Tibial nerve (tissue), 4 donors: ENCODE data around the gene GSN. TPM values are rescaled to one million over a fixed set of nuclear protein-coding genes. Genes with fewer than 3 reads are reported as not detected.

Source experiments
- DNase-seq, 2 donors: peaks; one replicate each; pipeline ENCODE4 v3.0.0-alpha.2; 2019; ENCODE audit warnings: low spot score in 2 of 2
- H3K27ac ChIP-seq, 4 donors: fragments of 200-600 bp; sonication (generic) in 3 of 4; one replicate each; pipeline ENCODE4 v1.5.1; 2017 to 2019; ENCODE audit warnings: mild to moderate bottlenecking in 1 of 4
- H3K27me3 ChIP-seq, 2 donors: fragments of 200-600 bp; sonication (generic) in 1 of 2; one replicate each; pipeline versions ENCODE4 v1.5.1 to v1.6.0; 2017 to 2019
- H3K36me3 ChIP-seq, 3 donors: fragments of 200-600 bp; sonication (generic); one replicate each; pipeline ENCODE4 v1.5.1; 2018 to 2019
- H3K4me1 ChIP-seq, 4 donors: fragments of 200-600 bp; sonication (generic) in 3 of 4; one replicate each; pipeline ENCODE4 v1.5.1; 2017 to 2019
- H3K4me3 ChIP-seq, 4 donors: fragments of 200-600 bp; sonication (generic) in 3 of 4; one replicate each; pipeline ENCODE4 v1.5.1; 2017 to 2019; ENCODE audit warnings: mild to moderate bottlenecking in 1 of 4, moderate library complexity in 1 of 4
- H3K9me3 ChIP-seq, 4 donors: fragments of 200-600 bp; sonication (generic) in 3 of 4; one replicate each; pipeline ENCODE4 v1.5.1; 2017 to 2019
- CTCF ChIP-seq, 5 experiments: fragments of 200-600 bp in 3 of 5; fragments of 450-650 bp in 2 of 5; sonication (generic) in 3 of 5; IDR thresholded peaks; one replicate each; pipeline ENCODE4 v1.5.1; 2016 to 2019; ENCODE audit warnings: antibody characterized with exemption in 5 of 5, mild to moderate bottlenecking in 3 of 5, moderate library complexity in 2 of 5
- EP300 ChIP-seq, 2 donors: sonication (generic); formaldehyde crosslinking; IDR thresholded peaks; one replicate each; pipeline ENCODE4 v1.6.1; 2017; ENCODE audit warnings: antibody characterized with exemption in 2 of 2, mild to moderate bottlenecking in 1 of 2
- POLR2A ChIP-seq, 2 donors: fragments of 450-650 bp; IDR thresholded peaks; one replicate each; pipeline ENCODE4 v1.6.1; 2017; ENCODE audit warnings: antibody characterized with exemption in 2 of 2, mild to moderate bottlenecking in 2 of 2, moderate library complexity in 2 of 2
- WGBS, 2 donors: methylation state at CpG; one replicate each; pipeline ENCODE4 v1.1.5; 2018; 5-methylcytosine and 5-hydroxymethylcytosine counted together
- total RNA-seq, 4 donors: library from RNA; depleted of rRNA; stranded (reverse); fragments of >200 nt; gene quantifications; one replicate each; pipeline ENCODE4 v1.1.0, GENCODE V29; 2016

The GSN gene
- 1,000 to 10,000 TPM; 1,899 to 6,678 (median 4,539) TPM for total RNA-seq

- Histone ChIP-seq H3K27me3 (no peaks in the 10 kb centered on the region), H3K4me1 (peaks cover 0 to 57% (median 22%) of the 10 kb centered on the region in 4 donors), H3K4me3 (peak within 1 kb of the TSS; percentile 65 to 94 (median 87)), H3K36me3 (no peaks in the 10 kb centered on the region), H3K27ac (peak within 1 kb of the TSS; percentile 85 to 99 (median 96)), H3K9me3 (no peaks in the 10 kb centered on the region)
- DNase-seq: peak; percentile 75 to 82
- TF ChIP-seq EP300 (IDR thresholded peaks at IDR 0.05): peak in 1 of 2 donors; percentile 89
- TF ChIP-seq POLR2A (IDR thresholded peaks at IDR 0.05): peak; percentile 76 to 89
- TF ChIP-seq CTCF (IDR thresholded peaks at IDR 0.05): peak in 2 of 5 experiments; percentile 20 to 48
- WGBS, 2 donors: 1% methylated on average over 25 to 38 of the region's 64 CpGs
These were observed at the start of gene GSN for GRCh38 chr9:121267689-121268597. Gene GSN (plus strand): TSS chr9:121268162. CDS start chr9:121301972, 33,810 bp downstream.

GRCh38 chr9:121218357-121219027 is 49.5 kb upstream of the GSN start:
- H3K27me3 ChIP-seq: no peaks in the 10 kb centered on the region
- no peaks in the 10 kb centered on the region for H3K9me3 ChIP-seq
- TF ChIP-seq EP300 (IDR thresholded peaks at IDR 0.05) (no peak), CTCF (IDR thresholded peaks at IDR 0.05) (no peak), POLR2A (IDR thresholded peaks at IDR 0.05) (no peak)
- 93 to 97% methylated on average over 8 of the region's 8 CpGs for WGBS, 2 donors
- no peaks in the 10 kb centered on the region for H3K36me3 ChIP-seq
- peaks cover 0 to 10% (median 0%) of the 10 kb centered on the region in 4 donors for H3K4me1 ChIP-seq
- DNase-seq: no peak
- no peak overlapping the region for H3K27ac ChIP-seq
- H3K4me3 ChIP-seq: no peak overlapping the region

GRCh38 chr9:121219530-121219929 is 48.4 kb upstream of the GSN start:
- Histone ChIP-seq H3K27ac (no peak overlapping the region), H3K27me3 (no peaks in the 10 kb centered on the region), H3K9me3 (no peaks in the 10 kb centered on the region), H3K36me3 (no peaks in the 10 kb centered on the region), H3K4me3 (no peak overlapping the region), H3K4me1 (peaks cover 0 to 9% (median 0%) of the 10 kb centered on the region in 4 donors)
- no peak for DNase-seq
- TF ChIP-seq CTCF (IDR thresholded peaks at IDR 0.05) (no peak), EP300 (IDR thresholded peaks at IDR 0.05) (no peak), POLR2A (IDR thresholded peaks at IDR 0.05) (no peak)
- 91 to 95% methylated on average over 3 of the region's 3 CpGs for WGBS, 2 donors

- Histone ChIP-seq H3K36me3 (no peaks in the 10 kb centered on the region), H3K27ac (peak overlapping the region in 1 of 4 donors; percentile 23), H3K9me3 (no peaks in the 10 kb centered on the region), H3K4me3 (no peak overlapping the region), H3K4me1 (peaks cover 0 to 9% (median 0%) of the 10 kb centered on the region in 4 donors), H3K27me3 (no peaks in the 10 kb centered on the region)
- TF ChIP-seq CTCF (IDR thresholded peaks at IDR 0.05): no peak
- no peak for TF ChIP-seq POLR2A (IDR thresholded peaks at IDR 0.05)
- no peak for TF ChIP-seq EP300 (IDR thresholded peaks at IDR 0.05)
- DNase-seq: no peak
- WGBS, 2 donors: 54 to 72% methylated on average over 13 of the region's 13 CpGs
These were observed 46.8 kb upstream of the GSN start for GRCh38 chr9:121220996-121221663.
